HEK293T (cell line): ENCODE measurements around the gene PFDN1.

Source experiments
- ARNT ChIP-seq: fragments of 450-650 bp; IDR thresholded peaks from 2 replicates; pipeline ENCODE4 v1.6.1; 2017; ENCODE audit warnings: mild to moderate bottlenecking
- BHLHE40 ChIP-seq: fragments of 450-650 bp; IDR thresholded peaks from 2 replicates; pipeline ENCODE4 v1.6.1; 2016; ENCODE audit warnings: mild to moderate bottlenecking, moderate library complexity, borderline replicate concordance
- ELF4 ChIP-seq: fragments of 450-650 bp; IDR thresholded peaks from 2 replicates; pipeline ENCODE4 v1.6.1; 2017; ENCODE audit warnings: antibody characterized with exemption
- FOXK2 ChIP-seq: fragments of 450-650 bp; IDR thresholded peaks from 2 replicates; pipeline ENCODE4 v1.6.1; 2016; ENCODE audit warnings: mild to moderate bottlenecking
- FOXM1 ChIP-seq: fragments of 450-650 bp; IDR thresholded peaks from 2 replicates; pipeline ENCODE4 v1.6.1; 2017; ENCODE audit warnings: mild to moderate bottlenecking, borderline replicate concordance
- HDGF ChIP-seq: fragments of 450-650 bp; IDR thresholded peaks from 2 replicates; pipeline ENCODE4 v1.6.1; 2017; ENCODE audit warnings: antibody characterized with exemption, borderline replicate concordance
- SP1 ChIP-seq: fragments of 450-650 bp; IDR thresholded peaks from 2 replicates; pipeline ENCODE4 v1.6.1; 2017
- TARDBP ChIP-seq: fragments of 450-650 bp; IDR thresholded peaks from 2 replicates; pipeline ENCODE4 v1.6.1; 2016
- ZNF384 ChIP-seq: fragments of 450-650 bp; IDR thresholded peaks from 2 replicates; pipeline ENCODE4 v1.6.1; 2016

DNA sequence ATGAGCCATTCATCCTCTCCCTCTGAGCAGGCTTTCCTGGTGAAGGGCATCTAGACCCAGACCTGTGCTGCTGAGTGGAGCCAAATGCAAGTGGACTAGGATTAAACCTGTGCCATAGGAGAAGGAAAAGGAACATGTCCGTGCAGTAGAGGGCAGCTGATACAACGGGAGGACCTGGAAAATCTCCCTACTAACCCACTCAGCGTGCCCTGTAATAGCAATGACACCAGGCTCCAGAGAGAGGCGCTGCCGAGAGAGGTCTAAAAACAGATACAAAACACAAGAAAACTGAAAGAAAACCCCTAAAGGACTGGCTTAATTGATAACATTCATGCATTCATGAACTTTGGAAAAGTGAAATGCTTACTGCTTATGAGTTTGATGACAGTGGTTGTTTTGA, 60.8 kb downstream of the PFDN1 start:
- TF ChIP-seq ARNT (no peak), FOXM1 (no peak), TARDBP (no peak), BHLHE40 (no peak), HDGF (no peak), FOXK2 (no peak), ELF4 (no peak), SP1 (no peak), ZNF384 (no peak)
